Large intestine (tissue), 3 donors: ENCODE results near the gene TMA7. TPM values are rescaled to one million over a fixed set of nuclear protein-coding genes. Genes with fewer than 3 reads are reported as not detected.

Experiments used
- DNase-seq, 2 donors: peaks; one replicate each; pipeline versions ENCODE4 v3.0.0 to v3.0.0-alpha.2; 2013
- H3K27ac ChIP-seq: one replicate; pipeline ENCODE4 v1.5.1; 2013; ENCODE audit warnings: low read length
- H3K27me3 ChIP-seq: 2 replicates; pipeline ENCODE4 v1.6.1; 2013; ENCODE audit warnings: low read length; ENCODE audit not compliant: control insufficient read depth, insufficient read depth
- H3K36me3 ChIP-seq: 2 replicates; pipeline ENCODE4 v1.6.1; 2013; ENCODE audit warnings: low read length; ENCODE audit not compliant: control insufficient read depth, insufficient read depth
- H3K4me1 ChIP-seq: one replicate; pipeline ENCODE4 v1.6.1; 2013; ENCODE audit warnings: low read length; ENCODE audit not compliant: control insufficient read depth, insufficient read depth
- H3K4me3 ChIP-seq: one replicate; pipeline ENCODE4 v1.5.1; 2013; ENCODE audit warnings: low read length
- H3K9me3 ChIP-seq: one replicate; pipeline ENCODE4 v1.6.1; 2013; ENCODE audit warnings: mild to moderate bottlenecking, low read depth, low read length, moderate library complexity; ENCODE audit not compliant: control insufficient read depth
- WGBS: methylation state at CpG from one replicate; pipeline ENCODE4 v1.1.5; 2013; ENCODE audit warnings: low lambda C conversion rate; ENCODE audit not compliant: insufficient coverage; 5-methylcytosine and 5-hydroxymethylcytosine counted together
- polyA plus RNA-seq: library from polyadenylated mRNA; unstranded; fragments of 120-200 nt; gene quantifications from one replicate; pipeline ENCODE4 v1.2.1, GENCODE V29; 2013

The TMA7 gene
- polyA plus RNA-seq, 1 donor = 283 TPM

DNA sequence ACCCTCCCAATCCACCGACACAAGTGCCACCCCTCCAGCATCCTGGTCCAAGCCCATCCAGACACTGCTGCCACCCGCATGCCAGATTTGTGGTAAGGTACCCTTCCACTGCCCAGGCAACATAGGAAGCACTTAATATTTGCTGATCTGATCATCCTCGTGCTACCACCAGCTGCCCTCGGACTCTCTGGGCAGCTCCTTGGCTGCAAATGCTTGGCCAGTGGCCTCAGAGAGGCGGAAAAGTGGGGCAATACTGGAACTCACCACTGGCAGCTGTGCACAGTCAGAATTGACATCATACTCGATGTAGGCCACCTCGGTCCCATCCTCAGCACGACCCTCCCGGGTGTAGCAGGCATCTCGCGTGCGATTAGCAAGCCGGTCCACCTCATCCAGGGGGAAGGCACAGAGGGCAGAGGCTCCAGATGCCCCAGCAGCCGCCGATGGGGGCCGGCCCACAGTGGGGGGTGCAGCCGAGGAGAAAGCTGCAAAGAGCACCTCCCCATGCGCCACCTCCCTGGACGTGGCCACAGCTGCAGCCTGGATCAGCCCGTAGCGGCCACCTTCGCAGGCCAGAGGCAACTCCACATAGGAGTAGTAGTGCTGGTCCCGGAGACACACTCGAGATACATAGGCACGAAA lies 16.7 kb upstream of the TMA7 start:
- Histone ChIP-seq H3K9me3 (peaks cover 3% of the 10 kb centered on the region), H3K4me3 (no peak overlapping the region), H3K27me3 (no peaks in the 10 kb centered on the region), H3K36me3 (peaks cover 64% of the 10 kb centered on the region), H3K27ac (no peak overlapping the region), H3K4me1 (peaks cover 42% of the 10 kb centered on the region)
- DNase-seq = no peak
- no CpG with 5 or more reads among the region's 25 CpGs for whole genome bisulfite sequencing

DNA sequence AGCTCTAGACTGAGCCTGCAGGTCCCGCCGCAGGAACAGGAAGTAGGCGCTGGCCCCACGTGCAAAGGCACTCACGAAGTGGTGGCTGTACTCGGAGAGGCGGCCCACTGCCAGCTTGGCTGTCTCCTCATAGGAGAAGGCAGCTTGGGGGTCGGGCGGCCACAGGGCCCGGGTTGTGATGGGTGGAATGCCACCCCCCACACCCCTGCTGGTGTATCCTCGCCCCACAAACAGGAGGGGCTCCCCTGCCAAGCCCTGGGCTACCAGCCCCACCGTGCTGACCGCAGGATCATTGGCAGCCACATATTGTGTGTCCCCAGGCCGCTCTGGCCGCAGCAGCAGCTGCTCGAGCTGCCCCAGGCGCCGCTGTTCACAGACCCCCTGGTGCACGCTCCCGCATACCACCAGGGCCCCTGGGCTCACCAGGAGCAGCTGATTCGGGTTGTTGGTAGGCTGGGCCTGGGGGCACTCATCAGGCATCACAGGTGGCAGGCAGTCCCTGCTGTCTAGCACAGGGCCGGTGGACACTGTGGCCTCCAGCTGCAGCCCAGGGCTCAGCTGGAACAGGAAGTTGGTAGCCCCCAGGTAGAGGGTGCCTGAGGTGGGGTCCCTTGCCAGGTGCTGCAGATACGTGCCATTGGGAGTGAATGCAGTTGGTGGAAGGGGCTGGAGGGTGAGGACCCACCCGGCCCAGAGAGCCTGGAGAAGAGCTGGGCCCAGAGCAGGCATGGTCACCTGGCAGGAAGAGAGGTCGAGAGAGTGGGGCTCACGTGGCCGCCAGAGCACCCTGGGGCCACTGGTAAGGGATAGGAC lies 16.0 kb upstream of the TMA7 start:
- Histone ChIP-seq H3K27me3 (no peaks in the 10 kb centered on the region), H3K36me3 (peaks cover 56% of the 10 kb centered on the region), H3K9me3 (peaks cover 3% of the 10 kb centered on the region), H3K4me3 (no peak overlapping the region), H3K4me1 (peaks cover 43% of the 10 kb centered on the region), H3K27ac (no peak overlapping the region)
- no peak for DNase-seq
- no CpG with 5 or more reads among the region's 27 CpGs for WGBS

DNA sequence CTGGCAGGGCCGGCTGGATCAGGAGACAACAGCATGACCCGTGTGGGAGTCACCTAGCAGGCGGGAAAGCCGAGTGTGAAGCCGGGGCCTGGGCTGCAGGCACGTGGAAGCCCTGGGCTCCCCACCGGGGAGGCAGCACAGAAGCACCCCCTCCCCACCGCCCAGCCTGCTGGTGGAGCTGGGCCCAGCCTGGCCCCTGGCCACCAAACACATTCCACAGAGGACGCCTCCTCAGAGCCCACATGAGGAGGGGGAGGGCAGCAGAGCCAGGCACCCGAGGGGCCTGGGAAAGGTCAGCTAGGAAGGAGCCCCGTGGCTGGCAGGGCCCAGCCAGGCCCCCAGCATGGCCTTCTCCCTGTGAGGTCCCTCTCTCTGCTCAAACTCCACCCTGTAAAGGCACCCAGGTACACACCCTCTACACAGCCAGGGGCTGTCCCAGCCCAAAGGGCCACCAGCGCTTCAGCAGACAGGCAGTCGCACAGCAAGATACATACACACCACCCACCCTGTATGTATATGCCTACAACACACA lies 14.7 kb upstream of the TMA7 start:
- H3K9me3 ChIP-seq = peaks cover 3% of the 10 kb centered on the region
- H3K4me3 ChIP-seq = no peak overlapping the region
- peaks cover 44% of the 10 kb centered on the region for H3K36me3 ChIP-seq
- H3K4me1 ChIP-seq = peaks cover 47% of the 10 kb centered on the region
- H3K27ac ChIP-seq = peak overlapping the region; percentile 48
- DNase-seq = no peak
- no peaks in the 10 kb centered on the region for H3K27me3 ChIP-seq
- no CpG with 5 or more reads among the region's 13 CpGs for WGBS

DNA sequence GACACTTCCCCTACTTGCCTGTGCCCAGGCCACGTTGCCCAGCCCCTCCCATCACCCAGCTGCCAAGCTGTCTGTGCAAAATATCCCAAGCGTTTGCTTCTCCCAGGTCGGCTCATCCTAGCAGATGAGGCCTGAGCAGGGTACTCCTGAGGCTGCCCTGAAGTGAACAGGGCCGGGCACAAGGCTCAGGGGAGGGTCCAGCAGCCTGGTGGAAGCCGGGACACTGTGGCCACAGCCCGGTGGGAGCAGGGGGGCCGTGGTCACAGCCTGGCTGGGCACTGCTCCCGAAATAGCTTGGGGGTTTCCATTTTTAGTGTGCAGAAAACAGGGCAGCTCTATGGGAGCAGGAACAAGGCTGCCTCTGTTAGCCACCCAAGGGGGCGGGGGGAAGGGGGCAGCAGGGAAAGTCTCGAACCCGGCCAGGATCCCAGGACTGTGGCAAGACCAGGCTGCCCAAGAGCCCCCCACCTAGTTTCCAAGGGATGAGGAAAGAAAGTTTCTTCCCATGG lies 13.6 kb upstream of the TMA7 start:
- DNase-seq = no peak
- peaks cover 58% of the 10 kb centered on the region for H3K4me1 ChIP-seq
- no CpG with 5 or more reads among the region's 11 CpGs for WGBS
- H3K36me3 ChIP-seq = peaks cover 34% of the 10 kb centered on the region
- peak overlapping the region; percentile 48 for H3K27ac ChIP-seq
- no peak overlapping the region for H3K4me3 ChIP-seq
- H3K9me3 ChIP-seq = peaks cover 3% of the 10 kb centered on the region
- H3K27me3 ChIP-seq = no peaks in the 10 kb centered on the region

DNA sequence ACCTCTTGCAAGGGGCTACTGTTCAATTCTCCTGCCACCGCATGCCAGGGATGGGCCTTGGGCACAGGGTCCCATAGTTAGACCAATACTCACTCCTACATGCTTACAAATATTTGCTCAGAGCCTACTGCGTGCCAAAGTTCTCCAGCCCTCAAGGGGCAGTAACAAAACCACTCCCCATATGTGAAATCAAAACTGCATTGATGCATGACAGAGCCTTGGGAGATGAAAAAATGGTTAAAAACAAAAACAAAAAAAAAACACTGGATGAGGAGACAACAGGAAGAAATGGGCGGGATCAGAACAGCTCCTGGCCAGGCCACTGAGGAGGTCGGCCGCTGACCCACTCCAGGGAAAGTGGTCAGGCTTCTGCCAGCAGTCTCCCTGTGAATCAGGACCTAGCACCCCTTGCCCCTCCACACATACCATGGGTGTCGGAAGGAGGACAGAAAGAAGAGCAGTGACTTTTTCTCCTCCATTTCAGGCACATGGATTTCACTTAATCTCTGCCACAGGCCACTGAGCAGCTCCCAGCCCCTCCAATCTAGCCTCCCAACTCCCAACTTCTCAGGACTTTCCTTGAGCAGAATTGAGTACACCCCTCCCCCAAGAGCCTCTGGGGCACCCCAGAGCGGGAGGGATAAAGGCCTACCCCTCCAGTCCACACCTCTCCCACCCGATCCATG lies 13.0 kb upstream of the TMA7 start:
- H3K36me3 ChIP-seq = peaks cover 30% of the 10 kb centered on the region
- no peaks in the 10 kb centered on the region for H3K27me3 ChIP-seq
- peaks cover 65% of the 10 kb centered on the region for H3K4me1 ChIP-seq
- H3K9me3 ChIP-seq = peaks cover 3% of the 10 kb centered on the region
- no peak for DNase-seq
- H3K27ac ChIP-seq = peak overlapping the region; percentile 94
- WGBS = no CpG with 5 or more reads among the region's 8 CpGs
- H3K4me3 ChIP-seq = peak overlapping the region; percentile 83

DNA sequence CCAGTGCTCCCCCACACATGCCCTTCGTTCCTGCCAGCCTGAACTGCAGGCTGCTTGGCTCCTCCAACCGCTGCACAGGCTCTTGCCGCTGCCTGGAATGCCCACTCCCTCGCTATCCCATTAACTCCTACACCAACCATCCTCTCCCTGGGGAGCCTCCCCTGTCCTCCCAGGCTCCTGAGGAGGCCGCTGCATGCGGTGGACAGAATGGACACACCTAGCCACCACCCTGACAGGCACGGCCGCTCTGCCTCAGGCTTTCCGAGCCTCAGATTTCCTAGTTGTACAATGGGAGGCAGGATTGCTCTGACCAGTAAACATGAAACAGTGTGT lies 12.5 kb upstream of the TMA7 start:
- Histone ChIP-seq H3K4me3 (peak overlapping the region; percentile 83), H3K9me3 (peaks cover 3% of the 10 kb centered on the region), H3K27me3 (no peaks in the 10 kb centered on the region), H3K27ac (peak overlapping the region; percentile 94), H3K4me1 (peaks cover 70% of the 10 kb centered on the region), H3K36me3 (peaks cover 30% of the 10 kb centered on the region)
- DNase-seq = peak in 1 of 2 donors; percentile 33
- WGBS = no CpG with 5 or more reads among the region's 9 CpGs

DNA sequence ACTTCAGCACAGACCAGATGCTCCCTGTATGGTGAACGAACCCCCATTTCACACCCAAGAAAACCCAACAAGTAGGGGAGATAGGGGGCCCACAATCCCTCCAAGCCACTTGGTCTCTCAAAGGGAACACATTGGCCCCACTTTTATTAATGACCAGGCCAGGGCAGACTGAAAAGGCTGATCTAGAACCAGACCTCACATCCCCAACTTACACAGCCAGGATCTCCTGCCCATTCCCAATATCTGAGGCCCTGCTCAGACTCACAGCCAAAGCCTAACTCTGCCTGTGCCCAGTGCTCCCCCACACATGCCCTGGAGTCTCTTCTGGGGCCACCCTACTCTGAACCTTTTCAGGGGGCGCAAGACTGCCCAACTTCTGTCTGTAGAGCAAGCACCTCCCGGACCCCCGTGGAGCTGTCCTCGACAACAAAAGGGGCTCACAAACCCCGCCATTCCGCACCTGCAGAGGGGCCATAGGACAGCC lies 11.9 kb upstream of the TMA7 start:
- H3K27ac ChIP-seq = peak overlapping the region; percentile 94
- peaks cover 31% of the 10 kb centered on the region for H3K36me3 ChIP-seq
- peaks cover 3% of the 10 kb centered on the region for H3K9me3 ChIP-seq
- peak overlapping the region; percentile 83 for H3K4me3 ChIP-seq
- H3K4me1 ChIP-seq = peaks cover 75% of the 10 kb centered on the region
- no peak for DNase-seq
- no CpG with 5 or more reads among the region's 7 CpGs for WGBS
- no peaks in the 10 kb centered on the region for H3K27me3 ChIP-seq

DNA sequence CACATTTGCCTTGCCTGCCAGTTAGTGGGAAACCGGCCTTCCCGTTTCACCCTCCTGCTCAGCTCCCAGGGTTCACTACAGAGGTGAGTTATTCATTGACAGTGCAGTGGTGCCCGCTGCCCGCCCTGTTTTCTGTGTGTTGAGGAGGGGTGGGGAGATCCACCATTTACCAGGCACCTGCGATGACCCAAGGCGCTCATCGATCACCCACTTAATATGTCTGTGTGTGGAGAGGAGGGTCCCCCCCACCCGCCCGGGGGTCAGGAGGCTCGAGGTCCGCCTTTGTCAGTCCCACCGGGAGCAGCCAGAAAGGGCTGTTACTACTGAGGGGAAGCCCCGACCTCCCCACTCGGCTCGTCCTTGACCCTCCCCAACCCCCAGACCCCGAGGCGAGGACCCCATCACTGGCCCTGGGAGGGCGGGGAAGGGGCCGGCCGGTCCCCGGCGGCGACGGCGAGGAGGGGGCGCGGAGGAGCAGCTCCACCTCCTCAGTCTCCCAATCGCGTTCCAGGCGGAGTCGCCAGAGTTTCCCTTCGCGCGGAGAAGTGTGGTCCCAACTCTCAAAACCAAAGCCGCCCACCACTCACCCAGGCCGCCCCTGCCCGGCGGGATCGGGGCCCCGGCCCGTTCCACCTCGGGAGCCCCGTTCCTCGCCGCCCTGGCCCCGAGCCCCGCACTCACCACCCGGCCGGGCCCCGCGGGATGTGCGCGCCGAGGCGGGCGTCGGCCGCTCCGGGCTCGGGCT lies 11.3 kb upstream of the TMA7 start:
- H3K27ac ChIP-seq = peak overlapping the region; percentile 94
- peak; percentile 65 to 84 for DNase-seq
- peaks cover 80% of the 10 kb centered on the region for H3K4me1 ChIP-seq
- no peaks in the 10 kb centered on the region for H3K27me3 ChIP-seq
- no CpG with 5 or more reads among the region's 60 CpGs for WGBS
- H3K36me3 ChIP-seq = peaks cover 26% of the 10 kb centered on the region
- H3K4me3 ChIP-seq = peak overlapping the region; percentile 83
- H3K9me3 ChIP-seq = peaks cover 3% of the 10 kb centered on the region

DNA sequence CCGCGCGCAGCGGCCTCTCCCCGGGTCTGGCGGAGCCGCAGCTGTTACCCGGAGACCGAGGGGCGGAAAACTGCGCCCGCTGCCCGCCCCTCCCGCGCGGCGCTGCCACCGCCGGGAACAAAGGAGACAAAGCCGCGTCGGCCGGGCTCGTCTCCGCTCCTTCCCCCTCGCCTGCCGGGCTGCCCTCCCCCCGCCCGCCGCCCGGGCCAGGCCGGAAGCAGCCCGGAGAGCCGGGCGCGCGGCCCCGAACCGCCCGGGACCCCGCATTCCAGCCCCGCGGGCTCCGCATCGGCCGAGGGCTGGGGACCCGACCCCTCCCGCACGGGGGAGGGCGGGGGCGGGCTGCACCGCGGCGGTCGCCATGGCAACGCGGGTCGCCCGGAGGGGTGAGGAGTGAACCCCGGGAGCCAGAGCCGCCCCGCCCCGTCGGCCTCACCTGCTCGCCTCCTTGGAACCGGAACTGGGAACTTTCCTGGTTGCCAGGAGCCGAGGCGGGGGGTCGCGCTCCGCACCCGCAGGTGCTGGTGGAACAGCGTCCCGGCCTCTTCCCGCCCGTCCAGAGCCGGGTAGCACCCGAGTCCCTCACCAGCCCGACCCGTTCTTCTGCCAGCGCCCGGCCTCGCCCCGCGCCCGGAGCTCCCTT lies 10.6 kb upstream of the TMA7 start:
- WGBS = no CpG with 5 or more reads among the region's 86 CpGs
- Histone ChIP-seq H3K4me1 (peaks cover 83% of the 10 kb centered on the region), H3K9me3 (peaks cover 3% of the 10 kb centered on the region), H3K27me3 (no peaks in the 10 kb centered on the region), H3K4me3 (peak overlapping the region; percentile 83), H3K36me3 (peaks cover 20% of the 10 kb centered on the region), H3K27ac (peak overlapping the region; percentile 94)
- DNase-seq = peak; percentile 59 to 87
